ENCODE measurements around the gene EIF2B2.

GRCh38 chr14:75044752-75045151 is 42.0 kb downstream of the EIF2B2 start:
- TF ChIP-seq POLR2AphosphoS5 (IDR thresholded peaks at IDR 0.05): peak; percentile 24 to 48
- no peak for TF ChIP-seq POLR2A (IDR thresholded peaks at IDR 0.05)
- TF ChIP-seq CTCF (IDR thresholded peaks at IDR 0.05): no peak
- peak in 1 of 4 donors; percentile 41 for TF ChIP-seq EP300 (IDR thresholded peaks at IDR 0.05)
